GM18861 (cell line): ENCODE measurements around the gene HSF4.

Experiments used
- ATAC-seq: cut with Tn5 transposase; IDR thresholded peaks from one replicate; pipeline ENCODE4 v1.9.1; 2021; ENCODE audit not compliant: unreplicated experiment

Gene HSF4

GRCh38 chr16:67215706-67216105 lies 51.2 kb downstream of the HSF4 start:
- ATAC-seq, result no peak

- no peak for ATAC-seq
Observed at GRCh38 chr16:67216612-67217490, 52.3 kb downstream of the HSF4 start.
